ENCODE measurements around the gene CALR3. TPM values are rescaled to one million over a fixed set of nuclear protein-coding genes. Genes with fewer than 3 reads are reported as not detected.

Gene CALR3
- total and polyA plus RNA-seq, 10 of the 15 experiments (the other 5 are each of a cell fraction or from before 2014, with no cell fraction given): 0.05 to 0.45 (median 0.12) TPM; not detected in 2

GRCh38 chr19:16470541-16470910, 25.4 kb downstream of the CALR3 start (continued):
- no peak for TF ChIP-seq ZBTB33 (IDR thresholded peaks at IDR 0.05)
- TF ChIP-seq PRDM15 (CRISPR knock-in tag; IDR thresholded peaks at IDR 0.05): no peak
- TF ChIP-seq RAD51 (IDR thresholded peaks at IDR 0.05): no peak
- no peak for TF ChIP-seq CREB1 (IDR thresholded peaks at IDR 0.05; ENCODE audit: low read depth)
- no peak for TF ChIP-seq HDAC2 (IDR thresholded peaks at IDR 0.05)
- TF ChIP-seq E2F4 (IDR thresholded peaks at IDR 0.05; ENCODE audit: low read depth, low read length): no peak
- no peak for TF ChIP-seq ZNF384 (IDR thresholded peaks at IDR 0.05; ENCODE audit: borderline replicate concordance, low read depth, low read length)
- TF ChIP-seq PBX3 (IDR thresholded peaks at IDR 0.05; ENCODE audit: insufficient replicate concordance, low read depth, low read length): no peak

All from GM12878 (cell line).